GOT3 (cell line): Measurements from ENCODE around the gene KCNJ16.

Experiments used
- DNase-seq: peaks from one replicate; lab custom pipeline; 2025; ENCODE audit warnings: mixed read lengths; lab: John Stamatoyannopoulos, UW

Gene KCNJ16

GRCh38 chr17:70171159-70171558 is 96.1 kb downstream of the KCNJ16 start:
- DNase-seq = no peak

GRCh38 chr17:70172449-70172848 is 97.4 kb downstream of the KCNJ16 start:
- DNase-seq = no peak

- no peak for DNase-seq
Observed at GRCh38 chr17:70172923-70173322, 97.9 kb downstream of the KCNJ16 start.

GRCh38 chr17:70173681-70174080 is 98.7 kb downstream of the KCNJ16 start:
- no peak for DNase-seq

- no peak for DNase-seq
Observed at GRCh38 chr17:70181376-70181775, 106.4 kb downstream of the KCNJ16 start.

GRCh38 chr17:70181866-70182265 is 106.8 kb downstream of the KCNJ16 start:
- DNase-seq = no peak

- DNase-seq = no peak
Observed at GRCh38 chr17:70183508-70183907, 108.5 kb downstream of the KCNJ16 start.

- no peak for DNase-seq
Observed at GRCh38 chr17:70184207-70184606, 109.2 kb downstream of the KCNJ16 start.

- no peak for DNase-seq
Observed at GRCh38 chr17:70184770-70185169, 109.7 kb downstream of the KCNJ16 start.
